Stimulated activated CD8-positive, alpha-beta memory T cell treated with anti-CD3 and anti-CD28 coated beads, Interleukin-4, amount 100 ng/mL, for 24 hours (primary cell): ENCODE results near the gene PTGER2.

ENCODE experiments used
- DNase-seq: peaks from one replicate; pipeline ENCODE4 v3.0.0-alpha.2; 2020; ENCODE audit warnings: low read depth

The PTGER2 gene

GRCh38 chr14:52338051-52338681 lies 24.1 kb downstream of the PTGER2 start:
- no peak for DNase-seq

- DNase-seq = no peak
Observed at GRCh38 chr14:52339262-52339661, 25.1 kb downstream of the PTGER2 start.

GRCh38 chr14:52342849-52343596 lies 28.9 kb downstream of the PTGER2 start:
- DNase-seq = no peak

- no peak for DNase-seq
Observed at GRCh38 chr14:52346778-52347177, 32.7 kb downstream of the PTGER2 start.

- no peak for DNase-seq
Observed at GRCh38 chr14:52348279-52348678, 34.2 kb downstream of the PTGER2 start.

- DNase-seq = no peak
Observed at GRCh38 chr14:52348776-52349175, 34.7 kb downstream of the PTGER2 start.

GRCh38 chr14:52349731-52350130 lies 35.6 kb downstream of the PTGER2 start:
- no peak for DNase-seq

- DNase-seq = no peak
Observed at GRCh38 chr14:52350445-52350844, 36.3 kb downstream of the PTGER2 start.

GRCh38 chr14:52351233-52352060 lies 37.3 kb downstream of the PTGER2 start:
- DNase-seq = no peak

GRCh38 chr14:52352061-52352491 lies 38.0 kb downstream of the PTGER2 start:
- DNase-seq = no peak

- DNase-seq = no peak
Observed at GRCh38 chr14:52352569-52352968, 38.5 kb downstream of the PTGER2 start.

- no peak for DNase-seq
Observed at GRCh38 chr14:52354242-52354641, 40.1 kb downstream of the PTGER2 start.

- no peak for DNase-seq
Observed at GRCh38 chr14:52355016-52355431, 40.9 kb downstream of the PTGER2 start.

GRCh38 chr14:52355526-52355925 lies 41.4 kb downstream of the PTGER2 start:
- DNase-seq = no peak

GRCh38 chr14:52356025-52356424 lies 41.9 kb downstream of the PTGER2 start:
- no peak for DNase-seq

GRCh38 chr14:52360831-52361230 lies 46.7 kb downstream of the PTGER2 start:
- no peak for DNase-seq

- DNase-seq = no peak
Observed at GRCh38 chr14:52363041-52363704, 49.1 kb downstream of the PTGER2 start.

GRCh38 chr14:52363961-52364360 lies 49.8 kb downstream of the PTGER2 start:
- no peak for DNase-seq

GRCh38 chr14:52365071-52365470 lies 51.0 kb downstream of the PTGER2 start:
- no peak for DNase-seq

GRCh38 chr14:52366796-52367315 lies 52.7 kb downstream of the PTGER2 start:
- DNase-seq = no peak

GRCh38 chr14:52369305-52369801 lies 55.2 kb downstream of the PTGER2 start:
- no peak for DNase-seq

- DNase-seq = no peak
Observed at GRCh38 chr14:52370406-52370935, 56.4 kb downstream of the PTGER2 start.
